ENCODE measurements around the gene SLC23A3.

- TF ChIP-seq, protein P1, sequence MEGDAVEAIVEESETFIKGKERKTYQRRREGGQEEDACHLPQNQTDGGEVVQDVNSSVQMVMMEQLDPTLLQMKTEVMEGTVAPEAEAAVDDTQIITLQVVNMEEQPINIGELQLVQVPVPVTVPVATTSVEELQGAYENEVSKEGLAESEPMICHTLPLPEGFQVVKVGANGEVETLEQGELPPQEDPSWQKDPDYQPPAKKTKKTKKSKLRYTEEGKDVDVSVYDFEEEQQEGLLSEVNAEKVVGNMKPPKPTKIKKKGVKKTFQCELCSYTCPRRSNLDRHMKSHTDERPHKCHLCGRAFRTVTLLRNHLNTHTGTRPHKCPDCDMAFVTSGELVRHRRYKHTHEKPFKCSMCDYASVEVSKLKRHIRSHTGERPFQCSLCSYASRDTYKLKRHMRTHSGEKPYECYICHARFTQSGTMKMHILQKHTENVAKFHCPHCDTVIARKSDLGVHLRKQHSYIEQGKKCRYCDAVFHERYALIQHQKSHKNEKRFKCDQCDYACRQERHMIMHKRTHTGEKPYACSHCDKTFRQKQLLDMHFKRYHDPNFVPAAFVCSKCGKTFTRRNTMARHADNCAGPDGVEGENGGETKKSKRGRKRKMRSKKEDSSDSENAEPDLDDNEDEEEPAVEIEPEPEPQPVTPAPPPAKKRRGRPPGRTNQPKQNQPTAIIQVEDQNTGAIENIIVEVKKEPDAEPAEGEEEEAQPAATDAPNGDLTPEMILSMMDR (IDR thresholded peaks at IDR 0.05; ENCODE audit: low read length), result no peak
- no peak for TF ChIP-seq EZH2 (IDR thresholded peaks at IDR 0.05; ENCODE audit: borderline replicate concordance, low read length)
These were observed 43.8 kb upstream of the SLC23A3 start for GRCh38 chr2:219213486-219214071.
